GM12864 (cell line): Measurements from ENCODE around the gene RABL6.
A peak's percentile ranks its signal among the peaks of the same experiment; 100 is the strongest.
"Not testable (repeated sequence)": the region's sequence is repeated elsewhere in the genome, so short reads cannot be mapped to it uniquely, and the experiment has no call there.

Experiments used
- DNase-seq: peaks from one replicate; pipeline ENCODE4 v3.0.0-alpha.2; 2011; ENCODE audit warnings: low read depth
- H3K4me3 ChIP-seq: 2 replicates; pipeline ENCODE4 v1.5.1; 2011; ENCODE audit warnings: mild to moderate bottlenecking, low read depth, low read length, control low read depth
- CTCF ChIP-seq: IDR thresholded peaks from 2 replicates; pipeline ENCODE4 v1.5.1; 2011; ENCODE audit warnings: low read depth, mild to moderate bottlenecking, moderate library complexity, low read length, control low read depth, inconsistent platforms; ENCODE audit errors: missing control alignments

The RABL6 gene

DNA sequence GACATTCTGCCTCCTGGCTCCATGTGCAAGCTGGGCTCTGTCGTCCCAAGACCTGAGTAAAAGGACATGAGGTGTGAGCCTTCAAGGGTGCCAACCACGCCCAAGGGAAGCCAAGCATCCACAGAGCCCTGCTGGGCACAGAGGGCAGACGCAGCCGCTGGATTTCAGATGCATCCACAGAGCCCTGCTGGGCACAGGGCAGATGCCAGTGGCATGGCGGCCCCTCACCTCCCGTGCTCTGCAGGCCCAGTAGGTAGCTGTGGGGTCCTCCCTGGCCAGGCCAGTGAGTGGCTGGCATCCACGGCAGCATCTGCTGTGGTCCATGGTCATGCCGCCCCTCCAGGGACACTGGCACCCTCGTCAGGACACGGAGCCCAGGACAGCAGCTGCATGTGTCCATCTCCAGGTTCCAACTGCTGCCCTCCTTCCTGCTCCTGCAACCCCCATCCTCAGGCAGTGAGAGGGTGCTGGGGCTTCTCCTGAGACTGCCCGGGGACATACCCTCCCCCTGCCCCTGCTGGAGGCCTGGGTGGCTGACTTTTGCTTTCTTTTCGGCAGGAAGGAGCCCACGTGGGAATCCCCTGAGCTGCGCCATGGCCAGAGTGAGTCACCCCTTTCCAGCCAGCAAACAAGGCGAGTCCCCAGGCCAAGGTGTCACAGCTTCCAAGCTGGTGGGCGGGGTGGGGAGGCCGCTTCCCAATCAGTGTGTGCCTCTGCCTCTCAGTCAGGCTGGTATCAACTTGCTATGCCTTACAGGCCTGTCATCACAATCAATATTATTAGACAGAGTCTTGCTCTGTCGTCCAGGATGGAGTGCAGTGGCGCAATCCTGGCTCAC is 74.6 kb downstream of the RABL6 start:
- DNase-seq = peak; percentile 62
- peak; percentile 11 for TF ChIP-seq CTCF
- peak overlapping the region; percentile 56 for H3K4me3 ChIP-seq

DNA sequence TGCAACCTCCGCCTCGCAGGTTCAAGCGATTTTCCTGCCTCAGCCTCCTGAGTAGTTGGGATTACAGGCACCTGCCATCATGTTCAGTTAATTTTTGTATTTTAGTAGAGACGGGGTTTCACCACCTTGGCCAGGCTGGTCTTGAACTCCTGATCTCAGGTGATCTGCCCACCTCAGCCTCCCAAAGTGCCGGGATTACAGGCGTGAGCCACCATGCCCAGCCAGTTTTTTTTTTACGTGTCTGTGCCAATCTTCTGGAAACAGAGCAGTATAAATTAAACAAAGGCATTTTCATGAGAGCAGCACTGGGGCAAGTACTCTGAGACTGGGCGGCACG is 75.2 kb downstream of the RABL6 start:
- not testable (repeated sequence) for DNase-seq, H3K4me3 ChIP-seq

GRCh38 chr9:136883670-136884069 is 75.9 kb downstream of the RABL6 start:
- H3K4me3 ChIP-seq, DNase-seq: not testable (repeated sequence)

DNA sequence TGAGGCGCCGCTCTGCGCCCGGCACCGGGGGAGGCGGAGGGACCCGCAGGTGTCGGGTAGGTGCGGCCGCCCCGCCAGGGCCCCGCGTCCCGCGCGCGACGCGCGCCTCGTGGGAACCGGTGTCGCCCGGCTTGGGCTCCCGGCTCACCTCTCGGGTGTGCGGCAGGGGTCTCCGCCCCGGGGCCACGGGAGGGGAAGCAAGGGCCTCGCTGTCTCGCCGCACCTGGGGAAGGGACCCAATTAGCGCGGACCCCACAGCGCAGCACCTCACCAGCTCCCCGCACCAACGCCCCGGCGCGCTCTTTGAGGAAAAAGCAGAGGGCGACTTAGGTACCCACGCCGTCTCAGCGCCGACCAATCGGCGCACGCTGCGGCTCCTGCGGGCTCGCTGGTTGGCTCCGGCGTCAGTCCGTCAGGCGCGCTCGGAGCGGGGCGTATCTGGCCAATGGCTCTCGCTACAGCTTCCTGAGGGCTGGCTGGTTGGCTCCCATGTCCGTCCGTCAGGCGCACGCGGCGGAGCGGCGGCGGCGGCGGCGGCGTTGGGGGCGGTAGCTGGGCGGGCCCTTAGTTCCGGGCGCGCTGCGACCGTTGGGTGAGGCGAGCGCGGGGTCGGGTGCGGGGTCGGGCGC is 78.3 kb downstream of the RABL6 start, which contains the start of gene TRAF2:
TSS of gene TRAF2 (plus strand) at position 567 of the 629 bp plus-strand sequence. CDS start 12,225 bp downstream, outside the sequence.
- TF ChIP-seq CTCF = no peak
- peak within 1 kb of the TSS; percentile 72 for H3K4me3 ChIP-seq
- peak; percentile 98 for DNase-seq

DNA sequence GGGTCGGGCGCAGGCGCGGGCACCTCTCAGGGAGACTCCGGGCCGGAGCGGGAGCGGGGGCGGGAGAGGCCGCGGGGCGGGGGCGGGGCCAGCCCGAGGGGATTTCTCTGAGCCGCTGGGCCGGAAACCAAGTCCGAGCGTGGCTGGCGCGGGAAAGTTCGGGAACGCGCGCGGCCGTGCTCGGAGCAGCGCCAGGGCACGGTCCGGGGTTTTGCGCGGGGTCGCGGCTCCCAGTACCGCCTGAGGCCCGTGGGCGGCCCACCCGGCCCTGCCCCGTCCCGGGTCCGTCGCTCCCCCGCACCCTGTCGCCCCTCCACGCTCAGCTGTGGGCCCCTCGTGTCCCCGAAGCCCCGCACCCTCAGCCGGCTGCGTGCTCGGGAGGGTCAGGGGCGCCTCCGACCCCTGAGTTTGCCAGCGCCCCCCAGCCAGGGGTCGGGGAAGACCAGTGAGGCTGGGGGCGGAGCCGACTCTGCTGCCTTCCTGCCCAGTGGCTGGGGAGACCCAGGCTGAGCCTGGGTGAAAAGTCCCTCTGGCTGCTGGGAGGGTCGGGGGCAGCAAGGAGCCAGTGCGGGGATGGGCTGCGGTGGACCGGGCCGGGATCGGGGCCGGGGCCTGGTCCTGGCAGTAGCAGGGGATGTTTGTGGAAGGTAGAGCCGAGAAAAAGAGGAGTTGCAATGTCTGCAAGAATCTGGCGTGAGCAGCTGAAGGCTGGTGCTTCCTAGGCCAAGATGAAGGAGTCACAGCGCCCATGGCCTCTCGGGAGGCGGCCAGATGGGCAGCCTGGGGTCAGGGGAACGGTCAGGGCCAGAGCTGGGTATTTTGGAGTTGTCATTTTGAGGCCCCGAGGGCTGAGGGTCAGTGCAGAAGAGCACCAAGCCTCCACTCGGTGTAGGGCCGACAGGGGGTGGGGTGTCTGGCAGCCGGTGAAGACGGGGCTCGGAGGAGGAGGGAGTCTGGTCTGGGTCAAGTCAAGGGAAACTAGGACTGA is 79.2 kb downstream of the RABL6 start:
- DNase-seq = no peak
- H3K4me3 ChIP-seq = peak overlapping the region; percentile 72
- no peak for TF ChIP-seq CTCF

- DNase-seq = no peak
- TF ChIP-seq CTCF = no peak
- no peak overlapping the region for H3K4me3 ChIP-seq
Observed at GRCh38 chr9:136888454-136888853, 80.7 kb downstream of the RABL6 start.

GRCh38 chr9:136889858-136890257 is 82.1 kb downstream of the RABL6 start:
- DNase-seq = no peak
- no peak for TF ChIP-seq CTCF
- no peak overlapping the region for H3K4me3 ChIP-seq
